GM12878 (cell line): ENCODE results near the gene LGALS4. TPM values are rescaled to one million over a fixed set of nuclear protein-coding genes. Genes with fewer than 3 reads are reported as not detected.

Experiments
- ATAC-seq: fragments of 200-7000 bp; cut with Tn5 transposase; 3 replicates; pipeline ENCODE4 v1.9.1; 2020; ENCODE audit warnings: mild to moderate bottlenecking, moderate library complexity
- BruUV-seq: library from RNA; stranded (reverse); fragments of 400-500 nt; replicated peaks from 2 replicates; lab custom pipeline; 2021; lab: Mats Ljungman, UMichigan
- CTCF ChIA-PET: fragments of 300-600 bp; sonication (Branson Sonifier 250); formaldehyde crosslinking; extraction: SDS; loops from one replicate; lab custom pipeline; 2021; ENCODE audit warnings: inconsistent platforms; lab: Yijun Ruan, JAX
- POLR2A ChIA-PET: fragments of 350-600 bp; formaldehyde crosslinking; extraction: SDS; loops from one replicate; lab custom pipeline; 2021; ENCODE audit warnings: inconsistent platforms; lab: Charles Lee
- RAD21 ChIA-PET: fragments of 300-600 bp; sonication (Branson Sonifier 250); formaldehyde crosslinking; loops from one replicate; lab custom pipeline; 2023; ENCODE audit warnings: antibody characterized with exemption; ENCODE audit not compliant: unreplicated experiment; lab: Charles Lee
- SMC1A ChIA-PET: fragments of 300-600 bp; sonication (Branson Sonifier 250); formaldehyde crosslinking; loops from one replicate; lab custom pipeline; 2023; ENCODE audit not compliant: unreplicated experiment, uncharacterized antibody; lab: Charles Lee
- DNase-seq: peaks from one replicate; pipeline ENCODE4 v3.0.0-alpha.2; 2011; ENCODE audit warnings: low read depth, low spot score
- FAIRE-seq: peaks from 3 replicates; lab custom pipeline; 2011; peaks lifted over from hg19 to GRCh38; lab: Jason Lieb, UNC
- H2AFZ ChIP-seq: 2 replicates; pipeline ENCODE4 v1.6.0; 2011; ENCODE audit warnings: low read depth, low read length, control low read depth; ENCODE audit not compliant: control insufficient read depth
- H3K27ac ChIP-seq: 2 replicates; pipeline ENCODE4 v1.5.1; 2011; ENCODE audit warnings: control low read depth; ENCODE audit not compliant: control insufficient read depth, insufficient read depth
- H3K27me3 ChIP-seq, 2 experiments: replicated peaks in 1 of 2; 2 replicates each; pipeline versions ENCODE4 v1.6.0 to v1.6.1; 2011; ENCODE audit warnings: low read length in 1 of 2; ENCODE audit not compliant: control insufficient read depth in 2 of 2, insufficient read depth in 2 of 2
- H3K36me3 ChIP-seq, 2 experiments: 2 replicates each; pipeline ENCODE4 v1.5.1; 2011; ENCODE audit warnings: low read length in 1 of 2; ENCODE audit not compliant: control insufficient read depth in 2 of 2, insufficient read depth in 2 of 2
- H3K4me1 ChIP-seq: 2 replicates; pipeline ENCODE4 v1.6.1; 2011; ENCODE audit warnings: mild to moderate bottlenecking, low read length, moderate library complexity, mixed read lengths; ENCODE audit not compliant: control insufficient read depth, insufficient read depth
- H3K4me2 ChIP-seq: 2 replicates; pipeline ENCODE4 v1.6.0; 2011; ENCODE audit warnings: control low read depth; ENCODE audit not compliant: control insufficient read depth, insufficient read depth
- H3K4me3 ChIP-seq: fragments of 200-600 bp; sonication (generic); 2 replicates; pipeline ENCODE4 v1.5.1; 2016
- H3K79me2 ChIP-seq: 2 replicates; pipeline ENCODE4 v1.6.0; 2011; ENCODE audit warnings: low read length; ENCODE audit not compliant: control insufficient read depth, insufficient read depth
- H3K9ac ChIP-seq: 2 replicates; pipeline ENCODE4 v1.8.0; 2011; ENCODE audit warnings: low read length, control low read depth, mixed read lengths; ENCODE audit not compliant: control insufficient read depth, insufficient read depth
- H3K9me3 ChIP-seq: replicated peaks from 3 replicates; pipeline ENCODE4 v1.5.1; 2011; ENCODE audit warnings: mild to moderate bottlenecking, low read length; ENCODE audit not compliant: control insufficient read depth, insufficient read depth
- H4K20me1 ChIP-seq: 2 replicates; pipeline ENCODE4 v1.6.0; 2011; ENCODE audit not compliant: control insufficient read depth, insufficient read depth
- BCL3 ChIP-seq: IDR thresholded peaks from 2 replicates; pipeline ENCODE4 v1.6.1; 2011; ENCODE audit warnings: borderline replicate concordance, low read depth, mild to moderate bottlenecking, moderate library complexity, low read length; ENCODE audit not compliant: insufficient read depth, poor library complexity, severe bottlenecking
- BRCA1 ChIP-seq: IDR thresholded peaks from 2 replicates; pipeline ENCODE4 v1.6.1; 2011; ENCODE audit warnings: low read depth, low read length, improper control_type of control experiment
- CEBPZ ChIP-seq: fragments of 150-350 bp; IDR thresholded peaks from 2 replicates; pipeline ENCODE4 v1.6.1; 2016; ENCODE audit warnings: low read depth, low read length
- CTCF ChIP-seq, 3 experiments: IDR thresholded peaks in 2 of 3; conservative IDR thresholded peaks in 1 of 3; 2 replicates each; pipeline ENCODE4 v1.5.1; 2011; ENCODE audit warnings: low read depth in 3 of 3, low read length in 3 of 3, mild to moderate bottlenecking in 3 of 3, control low read depth in 2 of 3, moderate library complexity in 2 of 3, inconsistent platforms in 1 of 3, mixed read lengths in 1 of 3; ENCODE audit not compliant: control insufficient read depth in 2 of 3, insufficient read depth in 1 of 3; ENCODE audit errors: extremely low read depth in 1 of 3
- IKZF1 ChIP-seq: fragments of 450-650 bp; conservative IDR thresholded peaks from 2 replicates; pipeline ENCODE4 v1.6.1; 2017; ENCODE audit warnings: antibody characterized with exemption, mild to moderate bottlenecking
- KDM1A ChIP-seq: fragments of 200-600 bp; sonication (generic); IDR thresholded peaks from 2 replicates; pipeline ENCODE4 v1.6.1; 2016; ENCODE audit warnings: borderline replicate concordance
- POLR2A ChIP-seq: IDR thresholded peaks from 2 replicates; pipeline ENCODE4 v1.6.1; 2011; ENCODE audit warnings: low read depth, mild to moderate bottlenecking, low read length
- POLR2AphosphoS2 ChIP-seq: IDR thresholded peaks from 2 replicates; pipeline ENCODE4 v1.6.1; 2011; ENCODE audit warnings: low read depth, mild to moderate bottlenecking, low read length, improper control_type of control experiment, moderate library complexity
- POLR2AphosphoS5 ChIP-seq: IDR thresholded peaks from 2 replicates; pipeline ENCODE4 v1.6.1; 2011; ENCODE audit warnings: mild to moderate bottlenecking, low read length, inconsistent platforms
- RUNX3 ChIP-seq: IDR thresholded peaks from 2 replicates; pipeline ENCODE4 v1.6.1; 2012; ENCODE audit warnings: low read length, inconsistent platforms
- SMAD5 ChIP-seq: IDR thresholded peaks from 2 replicates; pipeline ENCODE4 v1.6.1; 2016; ENCODE audit warnings: antibody characterized with exemption, low read depth
- ZNF592 ChIP-seq: fragments of 450-650 bp; IDR thresholded peaks from 2 replicates; pipeline ENCODE4 v1.6.1; 2017; ENCODE audit warnings: mild to moderate bottlenecking, moderate library complexity
- WGBS: methylation state at CpG from one replicate; pipeline ENCODE4 v1.1.6; 2016; ENCODE audit warnings: low lambda C conversion rate; ENCODE audit not compliant: insufficient replicate concordance, insufficient coverage; ENCODE audit errors: missing lambda C conversion rate; 5-methylcytosine and 5-hydroxymethylcytosine counted together
- in situ Hi-C: fragments of 300-500 bp; cut with MboI; formaldehyde crosslinking; loops from 9 replicates; pipeline ENCODE4 v1.14.3; 2018; ENCODE audit warnings: mixed read lengths
- intact Hi-C: fragments of 100-400 bp; cut with micrococcal nuclease; formaldehyde crosslinking; loops from one replicate; pipeline ENCODE4 v1.14.2; 2022; ENCODE audit not compliant: unreplicated experiment
- polyA plus RNA-seq, 11 experiments: library from polyadenylated mRNA; depleted of rRNA in 4 of 11; unstranded in 6 of 11; stranded (reverse) in 5 of 11; fragments of >200 nt; fragmentation: Nextera tagmentation in 4 of 11; fragmentation: Illumina TruSeq in 1 of 11; extraction: Ambion mirVana in 4 of 11; extraction: Trizol in 1 of 11; gene quantifications; 1 replicate in 1 of 11; 2 replicates in 10 of 11; pipeline versions ENCODE4 v1.2.1 to v1.2.3, GENCODE V29; 2011 to 2016; ENCODE audit warnings: inconsistent platforms in 2 of 11, missing spikeins in 2 of 11, low read depth in 1 of 11
- total RNA-seq, 4 experiments: library from RNA; depleted of rRNA in 3 of 4; stranded (reverse); fragments of >200 nt in 3 of 4; fragmentation: Illumina TruSeq in 1 of 4; extraction: Trizol in 1 of 4; gene quantifications; 2 replicates each; pipeline versions ENCODE4 v1.2.1 to v1.2.3, GENCODE V29; 2013 to 2021

LGALS4 gene
- total and polyA plus RNA-seq, 10 of the 15 experiments (the other 5 are each of a cell fraction or from before 2014, with no cell fraction given), result 0.13 to 2.1 (median 0.26) TPM; not detected in 4

- ChIA-PET SMC1A (interaction anchor here (0.5 kb wide), 1 partner anchor 88 kb away, joined by 3 read pairs; no protein-coding TSS in a partner anchor), POLR2A (interaction anchor here (0.6 to 0.7 kb wide), 2 partner anchors 8 to 396 kb away, joined by 3 read pairs; no protein-coding TSS in a partner anchor), RAD21 (no interaction called here), CTCF (interaction anchor here (0.6 to 1.6 kb wide), 3 partner anchors 28 to 87 kb away, joined by 3 to 6 read pairs (median 3); no protein-coding TSS in a partner anchor)
- Histone ChIP-seq H3K4me2 (no peak overlapping the region), H3K4me1 (peaks cover 23% of the 10 kb centered on the region), H3K9me3 (no peaks in the 10 kb centered on the region), H3K27me3 (no peaks in the 10 kb centered on the region), H3K27ac (no peak overlapping the region), H3K4me3 (no peak overlapping the region), H3K36me3 (peaks cover 60 to 77% of the 10 kb centered on the region in 2 experiments), H3K79me2 (peaks cover 32% of the 10 kb centered on the region), H4K20me1 (peaks cover 9% of the 10 kb centered on the region), H2AFZ (no peak overlapping the region), H3K9ac (no peak overlapping the region)
- no peak for TF ChIP-seq CTCF (IDR thresholded peaks at IDR 0.05 in 2 of 3, conservative IDR thresholded peaks at IDR 0.05 in 1 of 3; ENCODE audit: control insufficient read depth in 2 of 3, extremely low read depth in 1 of 3, insufficient read depth in 1 of 3, low read depth in 3 of 3, low read length in 3 of 3)
- no peak for TF ChIP-seq KDM1A
- 0 out of 2 replicates have a peak, but pooled peaks have one; percentile 37 for TF ChIP-seq POLR2AphosphoS2
- peak; percentile 34; the same call in 1 of the 2 replicates for TF ChIP-seq SMAD5
- TF ChIP-seq RUNX3, result no peak
- TF ChIP-seq POLR2A, result peak; percentile 54; the same call in 1 of the 2 replicates
- no peak for TF ChIP-seq BRCA1
- TF ChIP-seq BCL3, result no peak
- TF ChIP-seq IKZF1, result no peak
- no peak for TF ChIP-seq CEBPZ
- TF ChIP-seq ZNF592, result no peak
- no peak for TF ChIP-seq POLR2AphosphoS5
- DNase-seq (no peak), FAIRE-seq (no peak), ATAC-seq (no peak)
- intact Hi-C loops, result no loop called here
- in situ Hi-C loops, result no loop called here
- 90% methylated on average over 12 of the region's 12 CpGs for WGBS
- no TSS peak for BruUV-seq
Observed at GRCh38 chr19:38841180-38841766, 28.5 kb upstream of the LGALS4 start.
